GM21723 (cell line): ENCODE data around the gene RPA3.
"Not testable (repeated sequence)": the region's sequence is repeated elsewhere in the genome, so short reads cannot be mapped to it uniquely, and the experiment has no call there.

ENCODE experiments used
- ATAC-seq: cut with Tn5 transposase; IDR thresholded peaks from one replicate; pipeline ENCODE4 v1.9.1; 2021; ENCODE audit warnings: mild to moderate bottlenecking, moderate library complexity; ENCODE audit not compliant: unreplicated experiment

The RPA3 gene

GRCh38 chr7:7695111-7695817 is 23.1 kb downstream of the RPA3 start:
- no peak for ATAC-seq

DNA sequence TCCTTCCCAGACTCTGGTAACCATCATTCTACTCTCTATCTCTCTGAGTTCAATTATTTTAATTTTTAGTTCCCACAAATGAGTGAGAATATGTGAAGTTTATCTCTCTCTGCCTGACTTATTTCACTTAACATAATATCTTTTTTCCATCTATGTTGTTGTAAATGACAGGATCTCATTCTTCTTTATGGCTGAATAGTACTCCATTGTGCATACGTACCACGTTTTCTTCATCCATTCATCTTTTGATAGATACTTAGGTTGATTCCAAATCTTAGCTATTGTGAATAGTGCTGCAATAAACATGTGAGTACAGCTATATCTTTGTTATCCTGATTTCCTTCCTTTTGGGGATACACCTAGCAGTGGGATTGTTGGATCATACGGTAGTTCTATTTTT is 23.9 kb downstream of the RPA3 start:
- ATAC-seq = no peak

DNA sequence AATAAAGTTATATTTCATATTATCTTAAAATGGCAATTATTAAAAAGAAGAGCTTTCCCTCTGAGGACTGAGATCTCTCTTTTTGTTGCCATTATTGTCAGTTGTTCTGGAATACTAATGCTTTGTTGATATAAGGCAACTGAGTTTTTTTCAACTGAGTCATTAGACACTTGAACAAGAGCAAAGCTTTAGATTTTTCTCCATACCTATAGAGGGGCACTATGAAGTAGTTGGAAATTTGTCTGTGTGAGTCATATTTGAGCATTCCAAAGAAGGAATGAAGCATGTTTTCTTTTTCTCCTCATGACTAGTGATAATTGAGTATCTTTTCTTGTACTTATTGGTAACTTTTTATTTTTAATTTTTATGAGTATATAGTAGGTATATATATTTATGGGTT is 24.5 kb downstream of the RPA3 start:
- no peak for ATAC-seq

- no peak for ATAC-seq
Measured at GRCh38 chr7:7688956-7689355, 29.5 kb downstream of the RPA3 start.

DNA sequence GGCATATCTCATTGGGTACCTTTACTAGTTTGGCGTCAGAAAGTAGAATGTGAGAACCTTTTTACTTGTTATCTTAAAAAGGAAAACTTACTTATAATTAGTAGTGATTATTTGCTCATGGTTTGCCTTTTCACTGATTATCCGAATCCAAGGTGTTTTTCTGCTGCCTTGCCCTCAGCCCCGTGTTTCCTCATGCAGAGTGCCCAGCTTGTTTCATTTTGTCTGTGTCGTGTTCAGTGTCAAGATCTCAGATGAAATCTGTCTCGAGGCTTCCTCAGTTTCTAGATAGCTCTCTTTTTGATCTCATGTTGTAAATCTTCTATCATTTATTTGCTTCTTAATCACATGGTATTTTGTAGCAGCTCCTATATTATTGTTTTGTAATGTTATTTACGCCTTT is 30.1 kb downstream of the RPA3 start:
- no peak for ATAC-seq

- no peak for ATAC-seq
Measured at GRCh38 chr7:7687800-7688199, 30.6 kb downstream of the RPA3 start.

GRCh38 chr7:7686811-7687508 is 31.4 kb downstream of the RPA3 start:
- no peak for ATAC-seq

GRCh38 chr7:7682861-7683260 is 35.5 kb downstream of the RPA3 start:
- no peak for ATAC-seq

GRCh38 chr7:7681936-7682329 is 36.5 kb downstream of the RPA3 start:
- ATAC-seq = no peak

- peak; percentile 86 for ATAC-seq
Measured at GRCh38 chr7:7681191-7681935, 37.0 kb downstream of the RPA3 start.

GRCh38 chr7:7679640-7680039 is 38.8 kb downstream of the RPA3 start:
- ATAC-seq = not testable (repeated sequence)

GRCh38 chr7:7675686-7676085 is 42.7 kb downstream of the RPA3 start:
- no peak for ATAC-seq

- no peak for ATAC-seq
Measured at GRCh38 chr7:7673240-7673550, 45.2 kb downstream of the RPA3 start.

DNA sequence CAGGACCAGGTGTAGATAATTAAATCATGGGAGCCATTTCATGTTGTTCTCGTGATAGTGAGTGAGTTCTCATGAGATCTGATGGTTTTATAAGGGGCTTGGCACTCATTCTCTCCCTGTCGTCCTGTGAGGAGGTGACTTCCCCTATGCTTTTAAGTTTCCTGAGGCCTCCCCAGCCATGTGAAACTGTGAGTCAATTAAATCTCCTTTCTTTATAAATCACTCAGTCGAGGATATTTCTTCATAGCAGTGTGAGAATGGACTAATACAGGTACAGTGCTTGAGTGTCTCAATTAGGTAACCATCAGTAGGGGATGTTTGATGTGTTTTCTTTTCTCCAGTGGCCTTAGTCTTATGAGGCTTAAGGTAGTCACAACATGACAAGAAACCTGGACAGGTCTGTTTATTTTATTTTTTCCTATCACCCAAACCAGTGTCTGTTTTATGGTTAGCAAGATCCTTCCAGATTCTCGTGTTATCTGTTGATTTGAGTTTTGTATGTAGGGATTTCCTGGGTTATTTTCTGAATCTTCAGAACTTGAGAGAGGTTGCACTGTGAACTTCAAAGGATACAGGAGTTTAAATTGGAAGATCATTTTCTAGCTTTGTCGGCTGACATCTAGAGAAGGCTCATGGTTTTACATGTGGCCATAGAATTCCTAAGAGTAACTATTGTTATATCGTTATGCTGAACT is 45.7 kb downstream of the RPA3 start:
- no peak for ATAC-seq

DNA sequence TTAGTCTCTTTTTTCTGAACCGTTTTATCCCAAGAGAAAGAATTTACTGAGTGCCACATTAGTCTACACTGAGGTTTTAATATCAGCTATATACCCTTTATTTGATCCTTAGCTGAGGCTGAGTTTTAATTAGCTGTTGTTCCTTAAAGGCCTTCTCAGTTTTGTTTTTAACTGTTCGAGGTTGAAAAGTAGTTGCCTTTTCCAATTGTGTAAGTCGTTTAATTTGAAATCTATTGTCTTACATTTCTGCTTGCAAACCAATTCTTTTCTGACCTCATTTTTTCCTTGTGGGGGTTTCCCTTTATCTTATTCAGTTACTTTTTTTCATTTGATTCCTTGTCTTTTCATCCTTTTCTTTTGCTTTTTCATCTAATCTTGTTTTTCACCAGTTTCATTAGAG is 47.0 kb downstream of the RPA3 start:
- no peak for ATAC-seq

- no peak for ATAC-seq
Measured at GRCh38 chr7:7670490-7670889, 47.9 kb downstream of the RPA3 start.

DNA sequence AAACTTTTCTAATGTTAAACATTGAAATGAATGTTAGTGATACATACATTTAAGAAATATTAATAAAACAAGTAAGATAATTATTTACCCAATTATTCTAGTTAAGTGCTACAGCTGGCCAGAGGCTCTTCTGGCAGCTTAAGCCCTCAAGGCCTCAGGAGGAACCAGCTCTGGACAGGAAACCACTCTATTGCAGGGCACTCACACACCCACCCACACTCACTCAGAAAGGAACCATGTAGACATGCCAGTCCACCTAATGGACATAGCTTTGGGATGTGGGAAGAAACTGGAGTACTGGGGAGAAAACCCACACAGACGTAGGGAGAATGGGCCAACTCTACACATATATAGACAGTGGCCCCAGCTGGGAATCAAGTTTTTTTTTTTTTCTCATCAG is 49.7 kb downstream of the RPA3 start:
- no peak for ATAC-seq

DNA sequence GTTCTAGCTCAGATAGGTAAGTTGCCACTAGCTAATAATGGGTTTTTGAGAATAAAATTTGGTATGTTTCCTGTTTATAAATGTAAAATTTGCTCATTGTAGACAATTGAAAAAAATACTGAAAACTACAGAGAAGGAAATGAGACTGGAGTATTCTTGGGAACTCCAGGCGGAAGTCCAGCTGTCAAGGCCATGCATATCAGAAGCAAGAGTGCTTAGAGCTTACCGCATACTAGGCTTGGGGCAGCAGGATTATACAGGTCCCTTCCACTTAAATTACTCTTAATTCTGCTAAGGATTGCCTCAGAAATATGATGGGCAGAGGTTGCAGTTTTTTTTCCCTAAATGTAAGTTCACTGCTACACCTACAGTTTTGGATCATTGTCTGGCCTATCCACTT is 51.2 kb downstream of the RPA3 start:
- no peak for ATAC-seq

GRCh38 chr7:7665031-7665430 is 53.4 kb downstream of the RPA3 start:
- no peak for ATAC-seq

DNA sequence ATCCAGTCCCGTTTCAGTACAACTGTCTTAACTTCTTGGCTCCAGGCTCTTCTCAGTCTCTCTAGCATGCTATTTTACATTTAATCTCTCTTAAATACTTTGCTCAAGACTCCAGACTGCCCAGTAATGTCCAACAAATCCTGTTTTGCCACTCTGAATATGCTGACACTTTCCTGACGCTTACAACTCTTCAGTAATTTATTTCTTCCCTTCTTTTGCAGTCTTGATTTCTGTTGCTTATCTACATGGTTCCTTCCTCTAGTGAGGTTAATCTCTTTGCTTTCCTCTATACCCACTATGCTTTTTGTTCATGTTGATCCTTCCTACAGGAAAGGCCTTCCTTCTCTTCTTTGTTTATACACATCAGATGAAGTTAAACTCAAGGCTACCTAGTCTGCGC is 54.1 kb downstream of the RPA3 start:
- no peak for ATAC-seq

GRCh38 chr7:7662527-7662926 is 55.9 kb downstream of the RPA3 start:
- ATAC-seq = no peak

GRCh38 chr7:7656459-7656858 is 61.9 kb downstream of the RPA3 start:
- ATAC-seq = not testable (repeated sequence)
